MM.1S (cell line): ENCODE measurements around the gene CAMSAP1.

Experiments
- DNase-seq: peaks from one replicate; pipeline ENCODE4 v3.0.0-alpha.2; 2015
- H2AFZ ChIP-seq: fragments of 300-600 bp; sonication (generic); 2 replicates; pipeline ENCODE4 v1.6.0; 2016; ENCODE audit warnings: antibody characterized with exemption, low read length
- H3F3A ChIP-seq: fragments of 300-600 bp; sonication (generic); 2 replicates; pipeline ENCODE4 v1.6.1; 2016; ENCODE audit warnings: mild to moderate bottlenecking, antibody characterized with exemption, low read length, moderate library complexity, mixed read lengths; ENCODE audit not compliant: insufficient read depth
- H3K27ac ChIP-seq: fragments of 300-600 bp; sonication (generic); 2 replicates; pipeline ENCODE4 v1.5.1; 2016; ENCODE audit warnings: mild to moderate bottlenecking, low read length
- H3K27me3 ChIP-seq: fragments of 300-600 bp; sonication (generic); replicated peaks from 2 replicates; pipeline ENCODE4 v1.6.0; 2016; ENCODE audit warnings: low read length; ENCODE audit not compliant: insufficient read depth
- H3K36me3 ChIP-seq: fragments of 300-600 bp; sonication (generic); replicated peaks from 2 replicates; pipeline ENCODE4 v1.6.1; 2016; ENCODE audit warnings: mild to moderate bottlenecking, low read length, mixed read lengths; ENCODE audit not compliant: insufficient read depth
- H3K4me1 ChIP-seq: fragments of 300-600 bp; sonication (generic); 2 replicates; pipeline ENCODE4 v1.6.1; 2016; ENCODE audit warnings: low read length, mixed read lengths
- H3K4me2 ChIP-seq: fragments of 300-600 bp; sonication (generic); 2 replicates; pipeline ENCODE4 v1.6.0; 2016; ENCODE audit warnings: low read depth, low read length
- H3K4me3 ChIP-seq: fragments of 300-600 bp; sonication (generic); 2 replicates; pipeline ENCODE4 v1.5.1; 2016; ENCODE audit warnings: low read length, mixed read lengths
- H3K79me2 ChIP-seq: fragments of 300-600 bp; sonication (generic); 2 replicates; pipeline ENCODE4 v1.6.1; 2016; ENCODE audit warnings: mixed run types, low read length, mixed read lengths
- H3K9ac ChIP-seq: fragments of 300-600 bp; sonication (generic); 2 replicates; pipeline ENCODE4 v1.6.1; 2016; ENCODE audit warnings: low read length, mixed read lengths
- H3K9me2 ChIP-seq: fragments of 300-600 bp; sonication (generic); replicated peaks from 2 replicates; pipeline ENCODE4 v1.6.1; 2016; ENCODE audit warnings: mild to moderate bottlenecking, low read length, mixed read lengths; ENCODE audit not compliant: insufficient read depth
- H3K9me3 ChIP-seq: fragments of 300-600 bp; sonication (generic); replicated peaks from 2 replicates; pipeline ENCODE4 v1.6.1; 2016; ENCODE audit warnings: mild to moderate bottlenecking, low read length, mixed read lengths; ENCODE audit not compliant: insufficient read depth
- H4K20me1 ChIP-seq: fragments of 300-600 bp; sonication (generic); 2 replicates; pipeline ENCODE4 v1.6.1; 2016; ENCODE audit warnings: mild to moderate bottlenecking, low read length, moderate library complexity, mixed read lengths; ENCODE audit not compliant: insufficient read depth
- CTCF ChIP-seq: fragments of 300-600 bp; sonication (generic); IDR thresholded peaks from 2 replicates; pipeline ENCODE4 v1.5.1; 2016; ENCODE audit warnings: antibody characterized with exemption, low read length, mixed read lengths
- EZH2 ChIP-seq: fragments of 300-600 bp; sonication (generic); optimal IDR thresholded peaks from 2 replicates; pipeline ENCODE3; 2017; ENCODE audit warnings: low read depth, mild to moderate bottlenecking, antibody characterized with exemption, low read length, mixed read lengths
- EZH2phosphoT487 ChIP-seq: fragments of 300-600 bp; sonication (generic); IDR thresholded peaks from 2 replicates; pipeline ENCODE4 v1.6.1; 2018; ENCODE audit warnings: antibody characterized with exemption, low read length

The CAMSAP1 gene

GRCh38 chr9:135925496-135926133, 18.3 kb upstream of the CAMSAP1 start:
- Histone ChIP-seq H3K9ac (no peak overlapping the region), H3K36me3 (no peaks in the 10 kb centered on the region), H3K4me1 (no peaks in the 10 kb centered on the region), H3F3A (no peaks in the 10 kb centered on the region), H3K9me2 (no peaks in the 10 kb centered on the region), H3K27me3 (no peaks in the 10 kb centered on the region), H4K20me1 (no peaks in the 10 kb centered on the region), H3K9me3 (no peaks in the 10 kb centered on the region), H3K27ac (no peak overlapping the region), H3K4me3 (no peak overlapping the region), H3K79me2 (no peaks in the 10 kb centered on the region), H3K4me2 (no peak overlapping the region), H2AFZ (no peak overlapping the region)
- no peak for DNase-seq
- TF ChIP-seq EZH2 (no peak), EZH2phosphoT487 (no peak), CTCF (no peak)

GRCh38 chr9:135924628-135925338, 17.4 kb upstream of the CAMSAP1 start:
- Histone ChIP-seq H3K27me3 (no peaks in the 10 kb centered on the region), H3K9me2 (no peaks in the 10 kb centered on the region), H3K36me3 (no peaks in the 10 kb centered on the region), H3K4me3 (no peak overlapping the region), H3K27ac (no peak overlapping the region), H3K79me2 (no peaks in the 10 kb centered on the region), H3K4me2 (no peak overlapping the region), H2AFZ (no peak overlapping the region), H3K9ac (no peak overlapping the region), H3K4me1 (no peaks in the 10 kb centered on the region), H3K9me3 (no peaks in the 10 kb centered on the region), H4K20me1 (no peaks in the 10 kb centered on the region), H3F3A (no peaks in the 10 kb centered on the region)
- DNase-seq, result no peak
- TF ChIP-seq EZH2phosphoT487 (no peak), CTCF (no peak), EZH2 (no peak)

DNA sequence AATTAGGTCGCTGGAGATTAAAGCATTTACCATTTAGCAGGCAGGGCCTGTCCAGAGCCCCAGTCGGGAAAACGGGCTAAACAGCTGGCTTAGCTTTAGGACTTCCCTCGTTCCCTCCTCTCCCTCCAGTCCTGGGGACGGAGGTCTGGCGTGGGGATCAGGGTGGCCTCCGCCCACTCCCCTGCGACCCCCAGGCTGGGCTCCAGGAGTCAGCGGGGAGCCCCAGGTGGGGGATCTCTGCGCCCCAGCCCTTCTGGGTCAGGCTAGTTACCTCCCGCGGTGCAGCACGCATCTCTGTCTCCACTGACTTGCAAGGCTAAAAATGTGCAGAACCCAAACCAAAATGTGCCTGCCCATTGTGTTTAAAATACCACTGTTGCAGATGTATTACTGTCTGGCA, 16.2 kb upstream of the CAMSAP1 start:
- no peak for DNase-seq
- no peak overlapping the region for H3K4me3 ChIP-seq
- H2AFZ ChIP-seq, result no peak overlapping the region
- no peaks in the 10 kb centered on the region for H3K79me2 ChIP-seq
- no peak overlapping the region for H3K9ac ChIP-seq
- TF ChIP-seq EZH2 (no peak), EZH2phosphoT487 (no peak)
- no peaks in the 10 kb centered on the region for H4K20me1 ChIP-seq
- H3K27me3 ChIP-seq, result no peaks in the 10 kb centered on the region
- no peaks in the 10 kb centered on the region for H3K9me2 ChIP-seq
- no peaks in the 10 kb centered on the region for H3K36me3 ChIP-seq
- no peaks in the 10 kb centered on the region for H3K4me1 ChIP-seq
- no peak overlapping the region for H3K4me2 ChIP-seq
- H3K9me3 ChIP-seq, result no peaks in the 10 kb centered on the region
- no peaks in the 10 kb centered on the region for H3F3A ChIP-seq
- no peak overlapping the region for H3K27ac ChIP-seq

GRCh38 chr9:135921749-135922310, 14.5 kb upstream of the CAMSAP1 start:
- Histone ChIP-seq H3K4me2 (no peak overlapping the region), H3K4me3 (no peak overlapping the region), H4K20me1 (no peaks in the 10 kb centered on the region), H3K27me3 (no peaks in the 10 kb centered on the region), H3K36me3 (no peaks in the 10 kb centered on the region), H3K27ac (no peak overlapping the region), H3K79me2 (no peaks in the 10 kb centered on the region), H3K9ac (no peak overlapping the region), H2AFZ (no peak overlapping the region), H3K4me1 (no peaks in the 10 kb centered on the region), H3K9me3 (no peaks in the 10 kb centered on the region), H3K9me2 (no peaks in the 10 kb centered on the region), H3F3A (no peaks in the 10 kb centered on the region)
- DNase-seq, result no peak
- TF ChIP-seq EZH2 (no peak), EZH2phosphoT487 (no peak), CTCF (no peak)
